ENCODE measurements around the gene CNTN4.

DNA sequence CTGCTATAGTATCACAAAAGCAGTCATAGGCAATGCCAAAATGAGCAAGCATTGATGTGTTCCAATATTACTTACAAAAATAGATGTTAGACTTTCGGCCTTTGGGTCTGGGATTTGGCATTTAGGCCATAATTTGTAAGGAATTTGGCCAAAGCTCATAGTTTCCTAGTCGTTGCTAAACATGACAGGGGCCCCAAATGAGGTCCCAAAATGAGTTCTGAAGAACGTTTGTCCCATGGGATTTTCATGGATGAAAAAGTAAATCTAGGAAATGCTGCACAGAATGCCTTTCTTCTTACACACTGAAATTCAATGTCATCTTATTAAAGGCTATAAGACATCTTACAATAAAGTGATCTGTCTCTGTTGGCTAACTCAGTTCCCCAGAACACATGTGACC, 456.0 kb downstream of the CNTN4 start:
- TF ChIP-seq CTCF (IDR thresholded peaks at IDR 0.05; ENCODE audit: borderline replicate concordance, extremely low read depth, low read length, poor library complexity, severe bottlenecking), result no peak
- no peak for TF ChIP-seq EZH2 (IDR thresholded peaks at IDR 0.05; ENCODE audit: borderline replicate concordance, low read depth, low read length, severe bottlenecking)

Data from DND-41 (cell line).